Measurements from ENCODE around the gene NR2F1-AS1. TPM values are rescaled to one million over a fixed set of nuclear protein-coding genes. Genes with fewer than 3 reads are reported as not detected.

NR2F1-AS1 gene
- total RNA-seq (2014; rRNA removed) = 24.1 and 28.8 TPM in 2 replicates
- Bru-seq, nascent RNA = percentile 91 among the genes with signal in this experiment
- percentile 68 among the genes with signal in this experiment for BruChase-seq, experiment 1, labeled RNA remaining after a 6-hour chase
- BruChase-seq, experiment 2, labeled RNA remaining after a 2-hour chase = percentile 87 among the genes with signal in this experiment
- long read RNA-seq, partial matches to known transcripts = 1 of 75 reads
- long read RNA-seq, other reads (novel, unspliced or antisense) = 67 of 75 reads

DNA sequence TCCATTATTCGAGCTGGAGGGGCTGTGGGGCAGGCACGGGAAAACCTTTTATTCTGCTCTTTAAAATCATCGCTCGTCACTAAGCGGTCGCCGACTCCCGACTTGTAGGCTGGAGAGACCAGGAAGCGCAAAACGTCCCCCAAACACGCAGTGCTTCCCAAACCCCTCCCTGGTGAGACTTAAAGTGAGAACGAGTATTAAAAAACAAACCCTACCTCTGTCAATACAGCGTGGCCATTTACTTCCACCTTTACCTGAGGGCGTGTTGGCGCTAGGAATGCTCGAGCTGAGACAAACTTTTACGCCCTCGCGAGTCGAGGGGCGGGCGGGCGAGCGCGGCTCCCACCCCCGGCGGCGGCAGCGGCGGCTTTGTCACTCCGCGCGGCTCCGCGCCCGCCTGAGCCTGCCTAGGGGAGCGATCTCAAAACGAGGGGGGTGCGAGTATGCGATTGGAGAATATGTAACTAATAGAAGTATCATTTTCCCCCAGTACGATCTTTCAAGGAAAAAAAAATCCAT, at the start of gene NR2F1-AS1:
Gene NR2F1-AS1 (minus strand): TSS at position 293 of the 519 bp plus-strand sequence.
- Histone ChIP-seq H3K4me1 (ENCODE audit: insufficient read depth, low read length) (peaks cover 21% of the 10 kb centered on the region), H3K9ac (ENCODE audit: low read length) (peak within 1 kb of the TSS; percentile 89), H3K4me2 (ENCODE audit: low read length) (peak within 1 kb of the TSS; percentile 91), H3F3A (ENCODE audit: low read length, unreplicated experiment) (no peaks in the 10 kb centered on the region), H3K4me3 (ENCODE audit: low read length) (peak within 1 kb of the TSS; percentile 86), H3K9me2 (replicated peaks; ENCODE audit: low read length) (no peaks in the 10 kb centered on the region), H4K20me1 (ENCODE audit: low read length) (no peaks in the 10 kb centered on the region; the same call in 1 of the 2 replicates), H3K27ac (ENCODE audit: low read length) (peak within 1 kb of the TSS; percentile 70), H3K27me3 (ENCODE audit: low read length) (no peaks in the 10 kb centered on the region), H3K79me2 (ENCODE audit: low read length) (peaks cover 73% of the 10 kb centered on the region), H3K36me3 (ENCODE audit: low read depth, low read length) (no peaks in the 10 kb centered on the region), H3K9me3 (ENCODE audit: low read length) (no peaks in the 10 kb centered on the region), H2AFZ (ENCODE audit: low read length) (peak within 1 kb of the TSS; percentile 85)
- CTCF ChIA-PET = no interaction called here
- TF ChIP-seq EZH2phosphoT487 (IDR thresholded peaks at IDR 0.05; ENCODE audit: borderline replicate concordance, low read length) (no peak), EZH2 (IDR thresholded peaks at IDR 0.05; ENCODE audit: low read length, unreplicated experiment) (no peak)
- TF ChIP-seq, protein P1, sequence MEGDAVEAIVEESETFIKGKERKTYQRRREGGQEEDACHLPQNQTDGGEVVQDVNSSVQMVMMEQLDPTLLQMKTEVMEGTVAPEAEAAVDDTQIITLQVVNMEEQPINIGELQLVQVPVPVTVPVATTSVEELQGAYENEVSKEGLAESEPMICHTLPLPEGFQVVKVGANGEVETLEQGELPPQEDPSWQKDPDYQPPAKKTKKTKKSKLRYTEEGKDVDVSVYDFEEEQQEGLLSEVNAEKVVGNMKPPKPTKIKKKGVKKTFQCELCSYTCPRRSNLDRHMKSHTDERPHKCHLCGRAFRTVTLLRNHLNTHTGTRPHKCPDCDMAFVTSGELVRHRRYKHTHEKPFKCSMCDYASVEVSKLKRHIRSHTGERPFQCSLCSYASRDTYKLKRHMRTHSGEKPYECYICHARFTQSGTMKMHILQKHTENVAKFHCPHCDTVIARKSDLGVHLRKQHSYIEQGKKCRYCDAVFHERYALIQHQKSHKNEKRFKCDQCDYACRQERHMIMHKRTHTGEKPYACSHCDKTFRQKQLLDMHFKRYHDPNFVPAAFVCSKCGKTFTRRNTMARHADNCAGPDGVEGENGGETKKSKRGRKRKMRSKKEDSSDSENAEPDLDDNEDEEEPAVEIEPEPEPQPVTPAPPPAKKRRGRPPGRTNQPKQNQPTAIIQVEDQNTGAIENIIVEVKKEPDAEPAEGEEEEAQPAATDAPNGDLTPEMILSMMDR (conservative IDR thresholded peaks at IDR 0.05; ENCODE audit: low read depth, low read length) = no peak
- intact Hi-C loops (cut with micrococcal nuclease) = loop anchor here (1.0 to 10.0 kb wide), 9 partner anchors 64 to 896 kb away; no protein-coding TSS in a partner anchor
- ATAC-seq (peak; percentile 0), DNase-seq (no peak)
- POLR2A ChIA-PET (ENCODE audit: unreplicated experiment) = interaction anchor here (0.7 kb wide), 1 partner anchor 216 kb away, joined by 3 read pairs; no protein-coding TSS in a partner anchor
- BruUV-seq (replicated peaks) = no TSS peak

DNA sequence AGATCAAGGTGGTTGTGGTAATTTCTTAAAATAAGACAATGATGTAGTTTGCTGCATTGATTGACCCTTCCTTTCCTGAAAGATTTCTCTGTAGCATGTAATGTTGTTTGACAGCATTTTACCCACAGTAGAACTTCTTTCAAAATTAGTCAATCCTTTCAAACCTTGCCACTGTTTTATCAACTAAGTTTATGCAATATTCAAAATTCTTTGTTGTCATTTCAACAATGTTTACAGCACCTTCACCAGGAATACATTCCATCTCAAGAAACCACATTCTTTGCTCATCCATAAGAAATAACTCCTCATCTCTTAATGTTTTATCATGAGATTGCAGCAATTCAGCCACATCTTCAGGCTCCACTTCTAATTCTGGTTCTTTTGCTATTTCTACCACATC, 45.8 kb upstream of the NR2F1-AS1 start:
- intact Hi-C loops (cut with micrococcal nuclease) = no loop called here
- no peak overlapping the region for H3K27ac ChIP-seq (ENCODE audit: low read length)
- BruUV-seq (replicated peaks) = no TSS peak

More for the DNA sequence above, 45.8 kb upstream of the NR2F1-AS1 start:
- no peaks in the 10 kb centered on the region for H3K36me3 ChIP-seq (ENCODE audit: low read depth, low read length)
- H3K4me1 ChIP-seq (ENCODE audit: insufficient read depth, low read length) = 0 out of 2 replicates have a peak, but pooled peaks cover 1% of the 10 kb centered on the region
- TF ChIP-seq, protein P1 (conservative IDR thresholded peaks at IDR 0.05; ENCODE audit: low read depth, low read length) = no peak
- no peaks in the 10 kb centered on the region for H3K9me3 ChIP-seq (ENCODE audit: low read length)
- H3F3A ChIP-seq (ENCODE audit: low read length, unreplicated experiment) = no peaks in the 10 kb centered on the region
- ChIA-PET POLR2A (ENCODE audit: unreplicated experiment) (no interaction called here), CTCF (no interaction called here)
- H3K27me3 ChIP-seq (ENCODE audit: low read length) = no peaks in the 10 kb centered on the region
- no peak overlapping the region for H3K9ac ChIP-seq (ENCODE audit: low read length)
- H2AFZ ChIP-seq (ENCODE audit: low read length) = no peak overlapping the region
- no peaks in the 10 kb centered on the region for H3K9me2 ChIP-seq (replicated peaks; ENCODE audit: low read length)
- ATAC-seq (no peak), DNase-seq (no peak)
- H4K20me1 ChIP-seq (ENCODE audit: low read length) = no peaks in the 10 kb centered on the region
- H3K79me2 ChIP-seq (ENCODE audit: low read length) = no peaks in the 10 kb centered on the region
- H3K4me2 ChIP-seq (ENCODE audit: low read length) = no peak overlapping the region
- H3K4me3 ChIP-seq (ENCODE audit: low read length) = no peak overlapping the region

All from PC-3 (cell line).